Prostate gland (tissue), 2 donors: ENCODE results near the gene KIFC1. TPM values are rescaled to one million over a fixed set of nuclear protein-coding genes. Genes with fewer than 3 reads are reported as not detected.
"Not testable (repeated sequence)": the region's sequence is repeated elsewhere in the genome, so short reads cannot be mapped to it uniquely, and the experiment has no call there.

Source experiments
- DNase-seq: peaks from one replicate; pipeline ENCODE4 v3.0.0-alpha.2; 2019; ENCODE audit warnings: low spot score
- H3K27ac ChIP-seq, 2 donors: fragments of 200-600 bp; sonication (generic); 2 replicates each; pipeline ENCODE4 v1.5.1; 2017 to 2019
- H3K27me3 ChIP-seq: fragments of 200-600 bp; sonication (generic); replicated peaks from 2 replicates; pipeline ENCODE4 v1.5.1; 2019; ENCODE audit not compliant: insufficient read depth
- H3K36me3 ChIP-seq, 2 donors: fragments of 200-600 bp; sonication (generic); 1 replicate in 1 of 2; 2 replicates in 1 of 2; pipeline versions ENCODE4 v1.5.1 to v1.8.1; 2017 to 2019
- H3K4me1 ChIP-seq: fragments of 200-600 bp; sonication (generic); replicated peaks from 2 replicates; pipeline ENCODE4 v1.5.1; 2019
- H3K4me3 ChIP-seq, 2 donors: fragments of 200-600 bp; sonication (generic); 2 replicates each; pipeline ENCODE4 v1.5.1; 2017 to 2019
- H3K9me3 ChIP-seq: fragments of 200-600 bp; sonication (generic); 2 replicates; pipeline ENCODE4 v1.5.1; 2017
- CTCF ChIP-seq, 4 experiments: fragments of 200-600 bp in 2 of 4; fragments of 450-650 bp in 2 of 4; sonication (generic) in 2 of 4; IDR thresholded peaks; 1 replicate in 3 of 4; 2 replicates in 1 of 4; pipeline ENCODE4 v1.5.1; 2016 to 2019; ENCODE audit warnings: antibody characterized with exemption in 4 of 4, mild to moderate bottlenecking in 2 of 4, moderate library complexity in 2 of 4
- POLR2A ChIP-seq: fragments of 450-650 bp; IDR thresholded peaks from one replicate; pipeline ENCODE4 v1.6.1; 2016; ENCODE audit warnings: antibody characterized with exemption, mild to moderate bottlenecking
- POLR2AphosphoS5 ChIP-seq: sonication (generic); formaldehyde crosslinking; IDR thresholded peaks from one replicate; pipeline ENCODE4 v1.6.1; 2017; ENCODE audit warnings: antibody characterized with exemption
- WGBS: methylation state at CpG from one replicate; pipeline ENCODE4 v1.1.5; 2018; 5-methylcytosine and 5-hydroxymethylcytosine counted together
- intact Hi-C: fragments of 100-400 bp; cut with DNase I; formaldehyde crosslinking; loops from one replicate; pipeline ENCODE4 v1.14.2; 2022
- total RNA-seq, 2 donors: library from RNA; depleted of rRNA; stranded (reverse); fragments of >200 nt; gene quantifications; one replicate each; pipeline ENCODE4 v1.1.0, GENCODE V29; 2016

The KIFC1 gene
- total RNA-seq, 2 donors from 2014 or later, result 5.8 to 6.5 TPM

GRCh38 chr6:33367009-33367714, 24.5 kb upstream of the KIFC1 start:
- no peak for DNase-seq

DNA sequence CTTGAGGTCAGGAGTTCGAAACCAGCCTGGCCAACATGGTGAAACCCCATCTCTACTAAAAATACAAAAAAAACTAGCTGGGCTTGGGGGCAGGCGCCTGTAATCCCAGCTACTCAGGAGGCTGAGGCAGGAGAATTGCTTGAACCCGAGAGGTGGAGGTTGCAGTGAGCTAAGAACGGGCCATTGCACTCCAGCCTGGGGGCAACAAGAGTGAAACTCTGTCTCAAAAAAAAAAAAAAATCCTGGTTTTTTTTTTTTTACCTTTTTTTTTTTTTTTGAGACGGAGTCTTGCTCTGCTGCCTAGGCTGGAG, 24.0 kb upstream of the KIFC1 start:
- H3K27me3 ChIP-seq, H3K4me1 ChIP-seq, H3K27ac ChIP-seq, H3K9me3 ChIP-seq, H3K36me3 ChIP-seq, H3K4me3 ChIP-seq, DNase-seq, intact Hi-C loops: not testable (repeated sequence)
- 97% methylated on average over 5 of the region's 5 CpGs for WGBS

More at GRCh38 chr6:33367009-33367714, 24.5 kb upstream of the KIFC1 start:
- intact Hi-C loops, result no loop called here
- Histone ChIP-seq H3K4me1 (no peaks in the 10 kb centered on the region), H3K27me3 (no peaks in the 10 kb centered on the region), H3K4me3 (no peak overlapping the region), H3K9me3 (no peaks in the 10 kb centered on the region), H3K36me3 (no peaks in the 10 kb centered on the region), H3K27ac (no peak overlapping the region)
- WGBS, result 93% methylated on average over 8 of the region's 8 CpGs
- no peak for TF ChIP-seq CTCF (IDR thresholded peaks at IDR 0.05)
- TF ChIP-seq POLR2AphosphoS5, result no peak

DNA sequence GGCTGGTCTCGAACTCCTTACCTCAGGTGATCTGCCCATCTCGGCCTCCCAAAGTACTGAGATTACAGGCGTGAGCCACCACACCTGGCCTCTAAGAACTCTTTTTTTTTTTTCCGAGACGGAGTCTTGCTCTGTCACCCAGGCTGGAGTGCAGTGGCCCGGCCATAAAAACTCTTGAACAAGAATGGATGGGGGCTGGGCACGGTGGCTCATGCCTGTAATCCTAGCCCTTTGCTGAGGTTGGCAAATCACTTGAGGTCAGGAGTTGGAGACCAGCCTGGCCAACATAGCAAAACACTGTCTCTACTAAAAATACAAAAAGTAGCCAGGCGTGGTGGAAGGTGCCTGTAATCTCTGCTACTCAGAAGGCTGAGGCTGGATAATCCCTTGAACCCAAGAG, 19.7 kb upstream of the KIFC1 start:
- H3K4me3 ChIP-seq, intact Hi-C loops, DNase-seq, H3K27ac ChIP-seq, H3K9me3 ChIP-seq, H3K36me3 ChIP-seq, H3K27me3 ChIP-seq: not testable (repeated sequence)
- peaks cover 18% of the 10 kb centered on the region for H3K4me1 ChIP-seq
- 84% methylated on average over 8 of the region's 8 CpGs for WGBS

- Histone ChIP-seq H3K4me1 (peaks cover 18% of the 10 kb centered on the region), H3K36me3 (no peaks in the 10 kb centered on the region), H3K27ac (peak overlapping the region; percentile 41 to 76), H3K4me3 (no peak overlapping the region), H3K27me3 (no peaks in the 10 kb centered on the region), H3K9me3 (no peaks in the 10 kb centered on the region)
- intact Hi-C loops, result no loop called here
- no peak for DNase-seq
- 38% methylated on average over 5 of the region's 5 CpGs for WGBS
- no peak for TF ChIP-seq POLR2AphosphoS5
These were observed 19.0 kb upstream of the KIFC1 start for GRCh38 chr6:33372526-33373123.

GRCh38 chr6:33373960-33374910, 17.4 kb upstream of the KIFC1 start:
- Histone ChIP-seq H3K36me3 (no peaks in the 10 kb centered on the region), H3K4me3 (peak overlapping the region in 1 of 2 donors; percentile 13), H3K27ac (peak overlapping the region; percentile 35 to 76), H3K27me3 (no peaks in the 10 kb centered on the region), H3K4me1 (peaks cover 18% of the 10 kb centered on the region), H3K9me3 (no peaks in the 10 kb centered on the region)
- WGBS, result 42% methylated on average over 8 of the region's 8 CpGs
- no peak for DNase-seq
- TF ChIP-seq POLR2AphosphoS5 (peak; percentile 62), CTCF (IDR thresholded peaks at IDR 0.05) (no peak), POLR2A (no peak)
- intact Hi-C loops, result no loop called here

DNA sequence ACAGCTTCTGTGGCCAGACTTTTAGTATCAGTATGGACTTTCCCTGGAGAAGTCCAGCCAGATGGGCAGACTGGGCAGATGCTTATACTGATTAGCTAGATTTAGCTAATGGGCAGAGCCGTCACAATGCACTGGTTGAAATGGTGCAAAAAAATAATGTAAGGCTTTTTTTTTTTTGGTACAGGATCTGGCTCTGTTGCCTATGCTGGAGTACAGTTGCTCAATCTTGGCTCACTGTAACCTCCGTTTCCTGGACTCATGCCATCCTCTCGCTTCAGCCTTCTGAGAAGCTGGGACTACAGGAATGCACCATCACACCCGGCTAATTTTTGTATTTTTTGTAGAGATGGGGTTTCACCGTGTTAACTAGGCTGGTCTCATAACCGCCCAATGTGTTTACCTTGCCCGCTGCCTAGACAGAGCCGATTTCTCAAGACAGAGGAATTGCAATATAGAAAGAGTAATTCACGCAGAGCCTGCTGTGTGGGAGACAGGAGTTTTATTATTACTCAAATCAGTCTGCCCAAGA, 16.4 kb upstream of the KIFC1 start:
- peak; percentile 84 for DNase-seq
- no peaks in the 10 kb centered on the region for H3K27me3 ChIP-seq
- intact Hi-C loops, result no loop called here
- H3K36me3 ChIP-seq, result no peaks in the 10 kb centered on the region
- peak overlapping the region in 1 of 2 donors; percentile 13 for H3K4me3 ChIP-seq
- H3K9me3 ChIP-seq, result no peaks in the 10 kb centered on the region
- WGBS, result 5% methylated on average over 9 of the region's 9 CpGs
- H3K4me1 ChIP-seq, result peaks cover 18% of the 10 kb centered on the region
- TF ChIP-seq POLR2AphosphoS5, result peak; percentile 70
- TF ChIP-seq CTCF (IDR thresholded peaks at IDR 0.05), result no peak
- TF ChIP-seq POLR2A, result no peak
- peak overlapping the region; percentile 35 to 76 for H3K27ac ChIP-seq
